Osteoblast (primary cell): ENCODE data around the gene PDHX. TPM values are rescaled to one million over a fixed set of nuclear protein-coding genes. Genes with fewer than 3 reads are reported as not detected.

Experiments used
- DNase-seq: peaks from one replicate; pipeline ENCODE4 v3.0.0; 2011; ENCODE audit warnings: low spot score, mixed read lengths; ENCODE audit not compliant: insufficient read length; ENCODE audit errors: missing footprints
- H2AFZ ChIP-seq: 2 replicates; pipeline ENCODE4 v1.6.0; 2011; ENCODE audit warnings: mild to moderate bottlenecking, low read length
- H3K27ac ChIP-seq: 2 replicates; pipeline ENCODE4 v1.5.1; 2011; ENCODE audit warnings: mild to moderate bottlenecking, low read depth, low read length, moderate library complexity
- H3K27me3 ChIP-seq: 2 replicates; pipeline ENCODE4 v1.6.0; 2012; ENCODE audit warnings: mild to moderate bottlenecking, control low read depth, inconsistent platforms, low read length, moderate library complexity; ENCODE audit not compliant: insufficient read depth
- H3K36me3 ChIP-seq: 2 replicates; pipeline ENCODE4 v1.5.1; 2011; ENCODE audit warnings: mild to moderate bottlenecking, low read length, control low read depth, moderate library complexity; ENCODE audit not compliant: insufficient read depth
- H3K4me1 ChIP-seq: 2 replicates; pipeline ENCODE4 v1.5.1; 2011; ENCODE audit warnings: mild to moderate bottlenecking, low read length, control low read depth, moderate library complexity; ENCODE audit not compliant: insufficient read depth
- H3K4me2 ChIP-seq: 2 replicates; pipeline ENCODE4 v1.6.0; 2011; ENCODE audit warnings: mild to moderate bottlenecking, low read length; ENCODE audit not compliant: insufficient read depth
- H3K4me3 ChIP-seq: fragments of 200-600 bp; sonication (generic); 3 replicates; pipeline ENCODE4 v1.5.1; 2012; ENCODE audit warnings: mild to moderate bottlenecking, low read length, inconsistent platforms; ENCODE audit not compliant: insufficient read depth
- H3K79me2 ChIP-seq: 2 replicates; pipeline ENCODE4 v1.6.0; 2012; ENCODE audit warnings: mild to moderate bottlenecking, low read length, control low read depth, inconsistent platforms; ENCODE audit not compliant: insufficient read depth
- H3K9me3 ChIP-seq: 2 replicates; pipeline ENCODE4 v1.5.1; 2011; ENCODE audit warnings: low read depth, low read length, control low read depth
- H4K20me1 ChIP-seq: 2 replicates; pipeline ENCODE4 v1.6.0; 2012; ENCODE audit warnings: mild to moderate bottlenecking, low read length, control low read depth; ENCODE audit not compliant: insufficient read depth
- total RNA-seq: library from RNA; depleted of rRNA; stranded (reverse); fragments of >200 nt; gene quantifications from 2 replicates; pipeline ENCODE4 v1.2.3, GENCODE V29; 2012
- TF ChIP-seq, protein P1 (sequence below): IDR thresholded peaks from 2 replicates; pipeline ENCODE4 v1.5.1; 2011; ENCODE audit warnings: mild to moderate bottlenecking, low read depth, low read length, moderate library complexity; ENCODE audit errors: extremely low read depth

The PDHX gene
- total RNA-seq, 1 donor = 29.7 TPM

DNA sequence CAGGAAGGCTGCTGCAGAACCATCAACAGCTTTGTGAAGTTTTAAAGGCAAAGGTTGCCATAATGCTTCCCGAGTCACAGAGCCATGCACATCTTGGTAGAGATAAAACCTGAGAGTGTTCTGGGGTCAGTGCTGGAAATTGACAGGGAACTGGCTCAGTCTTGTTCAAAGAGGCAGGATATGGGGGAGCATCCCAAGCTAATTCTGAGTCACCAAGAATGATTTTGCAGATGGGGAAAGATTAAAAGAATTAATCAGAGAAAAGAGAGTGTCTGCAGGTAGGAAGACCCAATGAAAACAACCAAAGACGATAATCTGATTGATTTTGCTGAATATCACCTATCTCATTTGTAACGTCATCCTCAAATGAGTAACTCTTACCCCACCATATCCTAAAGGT lies 122.7 kb downstream of the PDHX start:
- Histone ChIP-seq H3K27me3 (no peaks in the 10 kb centered on the region), H3K4me3 (no peak overlapping the region), H3K36me3 (no peaks in the 10 kb centered on the region), H3K4me2 (no peak overlapping the region), H3K27ac (peak overlapping the region; percentile 74), H3K79me2 (no peaks in the 10 kb centered on the region), H4K20me1 (no peaks in the 10 kb centered on the region), H3K4me1 (peaks cover 37% of the 10 kb centered on the region), H3K9me3 (no peaks in the 10 kb centered on the region), H2AFZ (no peak overlapping the region)
- TF ChIP-seq, protein P1, sequence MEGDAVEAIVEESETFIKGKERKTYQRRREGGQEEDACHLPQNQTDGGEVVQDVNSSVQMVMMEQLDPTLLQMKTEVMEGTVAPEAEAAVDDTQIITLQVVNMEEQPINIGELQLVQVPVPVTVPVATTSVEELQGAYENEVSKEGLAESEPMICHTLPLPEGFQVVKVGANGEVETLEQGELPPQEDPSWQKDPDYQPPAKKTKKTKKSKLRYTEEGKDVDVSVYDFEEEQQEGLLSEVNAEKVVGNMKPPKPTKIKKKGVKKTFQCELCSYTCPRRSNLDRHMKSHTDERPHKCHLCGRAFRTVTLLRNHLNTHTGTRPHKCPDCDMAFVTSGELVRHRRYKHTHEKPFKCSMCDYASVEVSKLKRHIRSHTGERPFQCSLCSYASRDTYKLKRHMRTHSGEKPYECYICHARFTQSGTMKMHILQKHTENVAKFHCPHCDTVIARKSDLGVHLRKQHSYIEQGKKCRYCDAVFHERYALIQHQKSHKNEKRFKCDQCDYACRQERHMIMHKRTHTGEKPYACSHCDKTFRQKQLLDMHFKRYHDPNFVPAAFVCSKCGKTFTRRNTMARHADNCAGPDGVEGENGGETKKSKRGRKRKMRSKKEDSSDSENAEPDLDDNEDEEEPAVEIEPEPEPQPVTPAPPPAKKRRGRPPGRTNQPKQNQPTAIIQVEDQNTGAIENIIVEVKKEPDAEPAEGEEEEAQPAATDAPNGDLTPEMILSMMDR = no peak
- DNase-seq = no peak

DNA sequence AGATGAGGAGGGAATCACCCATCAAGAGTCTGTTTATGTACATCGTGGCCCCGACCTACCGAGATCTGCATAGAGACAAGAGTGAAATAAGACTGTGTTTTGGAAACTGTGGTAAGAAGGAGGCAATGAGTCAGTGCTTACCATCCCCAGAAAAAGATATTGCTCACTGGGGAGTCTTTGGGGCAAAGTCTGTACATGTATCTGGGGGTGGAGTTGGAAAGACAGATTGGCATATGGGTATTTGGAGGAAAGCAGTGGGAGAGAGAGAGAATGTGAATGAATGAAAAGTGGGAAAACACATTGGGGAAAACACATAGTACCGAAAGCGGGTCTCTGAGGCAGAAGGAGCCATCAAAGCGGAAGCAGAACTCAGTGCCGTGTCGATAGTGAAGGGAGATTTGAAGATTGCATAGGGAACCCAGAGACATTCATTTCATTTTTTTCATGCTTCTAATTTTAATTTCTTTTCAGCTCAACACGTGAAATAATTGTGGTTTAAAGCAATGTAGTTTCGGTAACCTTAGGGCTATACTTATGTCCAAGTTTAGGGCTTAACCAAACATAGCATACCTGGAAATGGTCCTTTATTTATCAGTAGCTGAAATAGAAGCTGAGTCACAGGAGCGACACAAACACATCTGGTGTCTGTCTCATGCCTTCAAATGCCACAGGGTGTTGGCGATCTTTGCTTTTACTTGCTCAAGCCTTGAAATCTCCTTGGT lies 124.0 kb downstream of the PDHX start:
- Histone ChIP-seq H3K4me2 (peak overlapping the region; percentile 75), H3K9me3 (no peaks in the 10 kb centered on the region), H3K27me3 (no peaks in the 10 kb centered on the region), H4K20me1 (no peaks in the 10 kb centered on the region), H3K79me2 (no peaks in the 10 kb centered on the region), H2AFZ (peak overlapping the region; percentile 3), H3K27ac (peak overlapping the region; percentile 74), H3K4me1 (peaks cover 34% of the 10 kb centered on the region), H3K36me3 (no peaks in the 10 kb centered on the region), H3K4me3 (peak overlapping the region; percentile 50)
- TF ChIP-seq, protein P1 = no peak
- peak; percentile 79 for DNase-seq

DNA sequence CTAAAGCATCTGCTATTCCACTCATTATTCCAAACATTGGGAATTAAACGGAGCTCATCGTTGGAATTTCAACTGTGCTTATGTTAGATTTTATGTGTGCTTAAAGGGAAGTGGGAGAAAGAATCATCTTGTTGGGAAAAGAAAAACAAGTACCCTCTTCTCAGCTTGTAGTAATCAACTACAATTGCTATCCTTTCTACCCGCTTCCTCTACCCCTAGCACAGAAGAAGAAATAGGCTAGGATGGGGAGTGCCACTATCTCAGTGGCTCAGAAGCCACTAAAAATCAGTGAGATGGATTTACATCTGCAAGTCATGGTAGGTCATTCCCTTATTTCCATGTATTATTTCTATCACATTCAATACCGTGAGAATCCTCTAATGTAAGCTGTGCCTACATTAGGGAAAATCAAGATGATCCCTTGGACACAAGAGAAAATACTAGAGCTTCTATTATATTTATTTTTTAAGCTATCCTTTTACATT lies 124.7 kb downstream of the PDHX start:
- Histone ChIP-seq H3K27me3 (no peaks in the 10 kb centered on the region), H4K20me1 (no peaks in the 10 kb centered on the region), H3K27ac (peak overlapping the region; percentile 74), H3K36me3 (no peaks in the 10 kb centered on the region), H2AFZ (no peak overlapping the region), H3K79me2 (no peaks in the 10 kb centered on the region), H3K4me3 (no peak overlapping the region), H3K4me1 (peaks cover 29% of the 10 kb centered on the region), H3K9me3 (no peaks in the 10 kb centered on the region), H3K4me2 (peak overlapping the region; percentile 75)
- DNase-seq = no peak
- TF ChIP-seq, protein P1 = no peak

DNA sequence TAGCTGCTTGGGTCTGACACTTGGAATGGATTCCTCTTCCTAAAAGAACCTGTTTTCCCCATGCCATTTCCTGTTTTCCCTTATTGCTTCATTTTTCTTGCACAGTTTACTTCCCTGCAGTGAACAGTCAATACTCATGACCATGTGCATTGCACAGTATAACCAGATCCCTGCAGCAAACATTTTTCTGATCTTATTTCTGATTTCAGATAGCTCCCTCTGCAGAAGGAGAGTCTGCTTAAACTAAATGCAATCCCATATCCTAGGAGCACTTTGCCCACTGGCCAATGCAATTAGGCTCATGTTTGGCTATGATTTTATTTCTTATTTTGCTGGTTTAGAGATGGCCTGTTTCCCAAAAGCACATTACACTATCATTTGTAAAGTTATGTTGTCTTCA lies 125.8 kb downstream of the PDHX start:
- Histone ChIP-seq H3K9me3 (no peaks in the 10 kb centered on the region), H3K4me1 (peaks cover 21% of the 10 kb centered on the region), H3K4me3 (no peak overlapping the region), H2AFZ (no peak overlapping the region), H3K27ac (no peak overlapping the region), H3K27me3 (no peaks in the 10 kb centered on the region), H3K4me2 (no peak overlapping the region), H4K20me1 (no peaks in the 10 kb centered on the region), H3K36me3 (no peaks in the 10 kb centered on the region), H3K79me2 (no peaks in the 10 kb centered on the region)
- TF ChIP-seq, protein P1 = no peak
- no peak for DNase-seq
